RWPE2 (cell line): Measurements from ENCODE around the gene CCDC158.

ENCODE experiments used
- ATAC-seq: fragments of 200-7000 bp; cut with Tn5 transposase; 3 replicates; pipeline ENCODE4 v1.9.1; 2021; ENCODE audit warnings: low read depth
- DNase-seq: peaks from one replicate; pipeline ENCODE4 v3.0.0-alpha.2; 2020; ENCODE audit warnings: low spot score
- H3K27ac ChIP-seq: fragments of 450-650 bp; 2 replicates; pipeline ENCODE4 v1.5.1; 2017; ENCODE audit warnings: mild to moderate bottlenecking; ENCODE audit not compliant: poor library complexity, severe bottlenecking
- H3K27me3 ChIP-seq: fragments of 250-450 bp; sonication (Bioruptor Pico); 2 replicates; pipeline ENCODE4 v1.5.1; 2021; ENCODE audit warnings: mild to moderate bottlenecking, moderate library complexity; ENCODE audit not compliant: insufficient read depth, poor library complexity, severe bottlenecking
- H3K36me3 ChIP-seq: fragments of 250-450 bp; sonication (Bioruptor Pico); 2 replicates; pipeline ENCODE4 v1.5.1; 2020; ENCODE audit warnings: low read depth, mild to moderate bottlenecking, moderate library complexity
- H3K4me1 ChIP-seq: fragments of 250-450 bp; sonication (Bioruptor Pico); 2 replicates; pipeline ENCODE4 v1.5.1; 2021; ENCODE audit warnings: mild to moderate bottlenecking, moderate library complexity; ENCODE audit not compliant: insufficient read depth, poor library complexity, severe bottlenecking
- H3K4me3 ChIP-seq: fragments of 250-450 bp; sonication (Bioruptor Pico); 2 replicates; pipeline ENCODE4 v1.5.1; 2021; ENCODE audit warnings: mild to moderate bottlenecking, moderate library complexity; ENCODE audit not compliant: severe bottlenecking
- H3K9me3 ChIP-seq: fragments of 250-450 bp; sonication (Bioruptor Pico); 2 replicates; pipeline ENCODE4 v1.5.1; 2021; ENCODE audit warnings: mild to moderate bottlenecking, moderate library complexity; ENCODE audit not compliant: severe bottlenecking
- CTCF ChIP-seq: fragments of 450-650 bp; IDR thresholded peaks from one replicate; pipeline ENCODE4 v1.5.1; 2017; ENCODE audit warnings: mild to moderate bottlenecking, moderate library complexity; ENCODE audit not compliant: poor library complexity, severe bottlenecking

CCDC158 gene

GRCh38 chr4:76443376-76443775 is 22.4 kb upstream of the CCDC158 start:
- H3K36me3 ChIP-seq = no peaks in the 10 kb centered on the region
- no peak for DNase-seq
- H3K27ac ChIP-seq = no peak overlapping the region
- TF ChIP-seq CTCF = no peak
- H3K4me3 ChIP-seq = no peak overlapping the region
- H3K27me3 ChIP-seq = no peaks in the 10 kb centered on the region
- no peaks in the 10 kb centered on the region for H3K9me3 ChIP-seq
- no peak for ATAC-seq
- no peaks in the 10 kb centered on the region for H3K4me1 ChIP-seq

GRCh38 chr4:76442807-76443206 is 21.9 kb upstream of the CCDC158 start:
- Histone ChIP-seq H3K27me3 (no peaks in the 10 kb centered on the region), H3K4me1 (no peaks in the 10 kb centered on the region), H3K9me3 (no peaks in the 10 kb centered on the region), H3K36me3 (no peaks in the 10 kb centered on the region), H3K4me3 (no peak overlapping the region), H3K27ac (no peak overlapping the region)
- no peak for DNase-seq
- no peak for ATAC-seq
- no peak for TF ChIP-seq CTCF

GRCh38 chr4:76441881-76442280 is 20.9 kb upstream of the CCDC158 start:
- H3K36me3 ChIP-seq = no peaks in the 10 kb centered on the region
- no peak for ATAC-seq
- no peak for TF ChIP-seq CTCF
- no peaks in the 10 kb centered on the region for H3K9me3 ChIP-seq
- H3K27ac ChIP-seq = no peak overlapping the region
- no peaks in the 10 kb centered on the region for H3K27me3 ChIP-seq
- H3K4me1 ChIP-seq = no peaks in the 10 kb centered on the region
- no peak overlapping the region for H3K4me3 ChIP-seq
- no peak for DNase-seq

GRCh38 chr4:76439491-76439890 is 18.6 kb upstream of the CCDC158 start:
- no peak for DNase-seq
- Histone ChIP-seq H3K27ac (no peak overlapping the region), H3K36me3 (no peaks in the 10 kb centered on the region), H3K27me3 (no peaks in the 10 kb centered on the region), H3K4me1 (peaks cover 1% of the 10 kb centered on the region), H3K4me3 (no peak overlapping the region), H3K9me3 (no peaks in the 10 kb centered on the region)
- no peak for ATAC-seq
- TF ChIP-seq CTCF = no peak

GRCh38 chr4:76435528-76436319 is 14.8 kb upstream of the CCDC158 start:
- Histone ChIP-seq H3K27ac (no peak overlapping the region), H3K27me3 (no peaks in the 10 kb centered on the region), H3K9me3 (no peaks in the 10 kb centered on the region), H3K4me3 (no peak overlapping the region), H3K4me1 (peaks cover 3% of the 10 kb centered on the region), H3K36me3 (no peaks in the 10 kb centered on the region)
- no peak for ATAC-seq
- DNase-seq = no peak
- no peak for TF ChIP-seq CTCF
